Fibroblast of pulmonary artery (primary cell): ENCODE results near the gene EDRF1.
"Not testable (repeated sequence)": the region's sequence is repeated elsewhere in the genome, so short reads cannot be mapped to it uniquely, and the experiment has no call there.

Source experiments
- DNase-seq: peaks from one replicate; pipeline ENCODE4 v3.0.0-alpha.2; 2010; ENCODE audit warnings: low read depth
- H3K4me3 ChIP-seq: replicated peaks from 2 replicates; pipeline ENCODE4 v1.5.1; 2011; ENCODE audit warnings: low read depth, mild to moderate bottlenecking, control low read depth, low read length, moderate library complexity
- TF ChIP-seq, protein P1 (sequence below): IDR thresholded peaks from 2 replicates; pipeline ENCODE4 v1.5.1; 2011; ENCODE audit warnings: mild to moderate bottlenecking, control low read depth, low read length, inconsistent platforms; ENCODE audit errors: missing control alignments

The EDRF1 gene

GRCh38 chr10:125709553-125710474, 9.7 kb upstream of the EDRF1 start:
- DNase-seq, result peak; percentile 47
- TF ChIP-seq, protein P1, sequence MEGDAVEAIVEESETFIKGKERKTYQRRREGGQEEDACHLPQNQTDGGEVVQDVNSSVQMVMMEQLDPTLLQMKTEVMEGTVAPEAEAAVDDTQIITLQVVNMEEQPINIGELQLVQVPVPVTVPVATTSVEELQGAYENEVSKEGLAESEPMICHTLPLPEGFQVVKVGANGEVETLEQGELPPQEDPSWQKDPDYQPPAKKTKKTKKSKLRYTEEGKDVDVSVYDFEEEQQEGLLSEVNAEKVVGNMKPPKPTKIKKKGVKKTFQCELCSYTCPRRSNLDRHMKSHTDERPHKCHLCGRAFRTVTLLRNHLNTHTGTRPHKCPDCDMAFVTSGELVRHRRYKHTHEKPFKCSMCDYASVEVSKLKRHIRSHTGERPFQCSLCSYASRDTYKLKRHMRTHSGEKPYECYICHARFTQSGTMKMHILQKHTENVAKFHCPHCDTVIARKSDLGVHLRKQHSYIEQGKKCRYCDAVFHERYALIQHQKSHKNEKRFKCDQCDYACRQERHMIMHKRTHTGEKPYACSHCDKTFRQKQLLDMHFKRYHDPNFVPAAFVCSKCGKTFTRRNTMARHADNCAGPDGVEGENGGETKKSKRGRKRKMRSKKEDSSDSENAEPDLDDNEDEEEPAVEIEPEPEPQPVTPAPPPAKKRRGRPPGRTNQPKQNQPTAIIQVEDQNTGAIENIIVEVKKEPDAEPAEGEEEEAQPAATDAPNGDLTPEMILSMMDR, result no peak
- no peak overlapping the region for H3K4me3 ChIP-seq

DNA sequence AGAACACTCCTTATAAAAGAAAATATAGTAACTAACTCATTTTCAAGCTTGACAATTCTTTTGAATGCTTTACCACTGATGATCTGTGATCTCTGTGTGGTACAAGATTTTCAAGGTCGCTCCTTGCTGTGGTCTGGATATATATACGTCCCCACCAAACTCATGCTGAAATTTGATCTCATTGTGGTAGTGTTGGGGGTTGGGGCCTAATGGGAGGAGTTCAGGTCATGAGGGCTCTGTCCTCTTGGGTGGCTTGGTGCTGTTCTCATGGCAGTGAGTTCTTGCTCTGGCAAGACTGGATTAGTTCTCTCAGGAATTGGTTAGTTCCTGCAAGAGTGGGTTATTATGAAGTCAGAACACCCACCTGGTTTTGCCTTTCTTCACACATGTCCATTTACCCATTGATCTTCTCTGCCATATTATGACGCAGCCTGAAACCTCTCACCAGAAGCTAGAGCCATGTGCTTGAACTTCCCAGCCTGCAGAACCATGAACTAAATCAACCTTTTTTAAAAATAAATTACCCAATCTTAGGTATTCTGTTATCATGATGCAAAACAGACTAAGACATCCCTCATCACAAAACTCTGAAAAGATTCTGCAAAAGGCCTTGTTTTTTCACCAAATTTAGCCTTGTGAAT, 8.3 kb upstream of the EDRF1 start:
- no peak for DNase-seq
- no peak overlapping the region for H3K4me3 ChIP-seq
- TF ChIP-seq, protein P1, result no peak

GRCh38 chr10:125714728-125715127, 4.8 kb upstream of the EDRF1 start:
- not testable (repeated sequence) for DNase-seq, H3K4me3 ChIP-seq

DNA sequence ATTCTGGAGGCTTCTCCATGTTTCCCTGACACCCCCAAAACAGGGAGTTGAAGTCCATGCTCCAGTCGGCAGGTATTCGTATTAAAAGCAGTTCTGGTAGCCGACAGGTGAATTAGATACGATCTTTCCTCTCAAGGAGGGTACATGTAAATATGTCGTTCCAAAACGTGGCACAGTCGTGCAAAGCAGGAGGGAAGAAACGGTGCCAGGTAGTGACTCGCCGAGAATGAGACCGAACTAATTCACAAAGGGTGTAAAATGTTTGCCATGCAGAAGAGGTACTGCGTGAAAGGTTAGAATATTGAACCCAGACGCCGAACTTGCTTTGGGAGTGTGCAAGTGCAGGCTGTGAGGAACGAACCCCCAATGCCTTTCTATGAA, 483 bp downstream of the EDRF1 start:
- peak overlapping the region; percentile 99 for H3K4me3 ChIP-seq
- no peak for DNase-seq
- TF ChIP-seq, protein P1, result no peak

DNA sequence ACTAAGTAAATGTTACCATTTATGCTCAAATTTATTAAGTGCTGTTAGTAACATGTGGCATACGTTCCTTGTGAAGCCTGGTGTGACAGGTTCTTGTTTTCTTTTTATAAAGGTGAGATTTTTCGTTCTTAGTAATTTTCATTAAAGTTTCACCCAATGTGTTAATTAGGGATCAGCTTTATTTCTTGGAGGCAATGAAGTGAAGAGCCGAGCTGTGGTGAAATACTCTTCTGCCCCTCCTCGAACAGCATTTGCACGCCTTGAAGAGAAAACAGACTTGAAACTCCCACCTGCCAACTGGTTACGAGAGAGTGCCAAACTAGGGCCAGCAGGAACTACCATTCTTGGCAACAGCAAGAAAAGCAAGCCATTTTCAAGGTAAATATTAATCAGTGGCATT, 1.5 kb downstream of the EDRF1 start:
- no peak for DNase-seq
- no peak overlapping the region for H3K4me3 ChIP-seq
- TF ChIP-seq, protein P1, result no peak

DNA sequence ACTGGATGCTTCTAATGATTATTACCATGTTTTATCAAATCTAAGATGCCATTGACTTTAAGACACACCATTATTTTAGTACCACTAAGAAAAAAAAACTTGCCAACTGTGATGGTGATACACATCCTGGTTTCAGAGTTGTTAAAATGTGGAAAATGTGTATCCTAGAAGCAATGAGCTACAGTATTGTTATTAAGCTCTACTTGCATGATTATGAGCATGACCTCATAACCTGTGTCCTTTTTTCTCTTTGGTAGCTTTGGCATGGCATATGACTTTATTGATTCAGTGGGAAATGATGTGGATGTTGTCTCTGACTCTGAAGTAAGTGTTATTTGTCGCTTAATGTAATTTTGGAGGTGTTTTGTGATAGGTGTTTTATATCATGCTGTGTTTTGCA, 3.3 kb downstream of the EDRF1 start:
- H3K4me3 ChIP-seq, result no peak overlapping the region
- DNase-seq, result no peak
- TF ChIP-seq, protein P1, result no peak

DNA sequence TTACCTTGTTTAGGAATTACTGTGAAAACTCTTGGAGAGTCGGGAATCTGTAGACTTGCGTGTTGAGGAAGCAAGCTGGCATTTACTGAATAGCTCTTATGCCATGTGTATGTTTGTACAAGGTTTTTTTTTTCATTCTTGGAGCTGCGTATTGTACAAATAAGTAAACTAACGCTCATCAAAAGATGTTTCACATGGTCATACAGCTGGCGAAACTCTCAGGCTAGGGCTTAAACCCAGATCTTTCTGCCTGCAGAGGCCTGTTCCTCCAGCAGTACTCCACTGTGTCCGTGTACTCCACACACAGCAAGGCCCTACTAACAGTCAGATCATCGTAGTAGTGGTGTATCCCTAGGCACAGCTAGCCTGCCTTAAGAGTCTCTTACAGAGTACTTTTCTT, 7.4 kb downstream of the EDRF1 start:
- TF ChIP-seq, protein P1, result no peak
- no peak overlapping the region for H3K4me3 ChIP-seq
- no peak for DNase-seq
